Esophagus muscularis mucosa (tissue), 4 donors: ENCODE data around the gene CDKN2A. TPM values are rescaled to one million over a fixed set of nuclear protein-coding genes. Genes with fewer than 3 reads are reported as not detected.

Source experiments
- DNase-seq: peaks from one replicate; pipeline ENCODE4 v3.0.0-alpha.2; 2017; ENCODE audit errors: extremely low spot score
- H3K27ac ChIP-seq, 4 donors: fragments of 200-600 bp; sonication (generic); replicated peaks in 1 of 4; 1 replicate in 3 of 4; 2 replicates in 1 of 4; pipeline ENCODE4 v1.5.1; 2016 to 2019; ENCODE audit warnings: mild to moderate bottlenecking in 1 of 4
- H3K27me3 ChIP-seq, 4 donors: fragments of 200-600 bp; sonication (generic); one replicate each; pipeline versions ENCODE4 v1.5.1 to v1.6.0; 2016 to 2019
- H3K36me3 ChIP-seq, 4 donors: fragments of 200-600 bp; sonication (generic); one replicate each; pipeline ENCODE4 v1.5.1; 2016 to 2019
- H3K4me1 ChIP-seq, 4 donors: fragments of 200-600 bp; sonication (generic); one replicate each; pipeline ENCODE4 v1.5.1; 2016 to 2019
- H3K4me3 ChIP-seq, 4 donors: fragments of 200-600 bp; sonication (generic); 1 replicate in 2 of 4; 2 replicates in 2 of 4; pipeline ENCODE4 v1.5.1; 2016 to 2019; ENCODE audit warnings: mild to moderate bottlenecking in 4 of 4, moderate library complexity in 1 of 4
- H3K9me3 ChIP-seq, 4 donors: fragments of 200-600 bp; sonication (generic); 1 replicate in 3 of 4; 2 replicates in 1 of 4; pipeline ENCODE4 v1.5.1; 2016 to 2019
- CTCF ChIP-seq, 3 experiments: fragments of 200-600 bp in 2 of 3; fragments of 450-650 bp in 1 of 3; sonication (generic) in 2 of 3; IDR thresholded peaks; one replicate each; pipeline ENCODE4 v1.5.1; 2017 to 2019; ENCODE audit warnings: antibody characterized with exemption in 3 of 3, mild to moderate bottlenecking in 2 of 3, moderate library complexity in 1 of 3
- EP300 ChIP-seq: sonication (generic); formaldehyde crosslinking; IDR thresholded peaks from one replicate; pipeline ENCODE4 v1.6.1; 2017; ENCODE audit warnings: antibody characterized with exemption
- POLR2A ChIP-seq: fragments of 450-650 bp; IDR thresholded peaks from one replicate; pipeline ENCODE4 v1.6.1; 2017; ENCODE audit warnings: antibody characterized with exemption, moderate library complexity, mild to moderate bottlenecking, low read depth
- POLR2AphosphoS5 ChIP-seq, 2 donors: sonication (generic); formaldehyde crosslinking; IDR thresholded peaks; one replicate each; pipeline ENCODE4 v1.6.1; 2017; ENCODE audit warnings: antibody characterized with exemption in 2 of 2
- WGBS: methylation state at CpG from one replicate; pipeline ENCODE4 v1.1.5; 2018; 5-methylcytosine and 5-hydroxymethylcytosine counted together
- intact Hi-C: fragments of 100-400 bp; cut with DNase I; formaldehyde crosslinking; loops from one replicate; pipeline ENCODE4 v1.15.1; 2023
- total RNA-seq, 4 donors: library from RNA; depleted of rRNA; stranded (reverse); fragments of >200 nt; gene quantifications; one replicate each; pipeline versions ENCODE4 v1.1.0 to v1.2.1, GENCODE V29; 2016

Gene CDKN2A
- total RNA-seq, 4 donors from 2014 or later: 3.1 to 6.0 (median 4.4) TPM

DNA sequence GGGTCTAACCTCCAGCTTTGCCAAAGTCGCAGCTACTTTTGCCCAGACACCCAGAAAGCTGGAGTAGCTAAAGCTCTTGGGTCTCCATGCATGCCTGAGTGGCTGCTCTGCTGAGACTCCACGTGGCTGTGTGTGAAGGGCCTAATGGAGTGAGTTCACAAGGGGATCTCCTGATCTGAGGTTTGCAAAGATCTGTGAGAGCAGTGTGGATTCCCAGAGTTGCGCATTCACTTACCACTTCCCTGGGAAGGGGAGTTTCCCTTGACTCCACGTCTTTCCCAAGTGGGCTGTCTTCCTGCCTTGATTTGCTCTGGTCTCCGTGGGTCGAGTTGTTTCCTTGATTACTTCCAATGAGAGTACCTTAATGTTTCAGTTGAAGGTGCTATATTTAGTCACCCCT, 32.5 kb upstream of the CDKN2A start:
- H3K4me3 ChIP-seq: no peak overlapping the region
- intact Hi-C loops: no loop called here
- H3K4me1 ChIP-seq: no peaks in the 10 kb centered on the region
- peaks cover 0 to 3% (median 0%) of the 10 kb centered on the region in 4 donors for H3K9me3 ChIP-seq
- no peaks in the 10 kb centered on the region for H3K36me3 ChIP-seq
- H3K27me3 ChIP-seq: peaks cover 0 to 5% (median 0%) of the 10 kb centered on the region in 4 donors
- TF ChIP-seq EP300 (no peak), POLR2AphosphoS5 (IDR thresholded peaks at IDR 0.05) (no peak), CTCF (IDR thresholded peaks at IDR 0.05) (no peak), POLR2A (no peak)
- no peak for DNase-seq
- H3K27ac ChIP-seq: no peak overlapping the region
- 56% methylated on average over 6 of the region's 6 CpGs for WGBS

- intact Hi-C loops: no loop called here
- TF ChIP-seq POLR2AphosphoS5 (IDR thresholded peaks at IDR 0.05): no peak
- no peak for TF ChIP-seq CTCF (IDR thresholded peaks at IDR 0.05)
- DNase-seq: no peak
- H3K27me3 ChIP-seq: peaks cover 0 to 5% (median 0%) of the 10 kb centered on the region in 4 donors
- no peak overlapping the region for H3K27ac ChIP-seq
- WGBS: over 99% methylated on average over 3 of the region's 3 CpGs
- H3K36me3 ChIP-seq: no peaks in the 10 kb centered on the region
- H3K4me1 ChIP-seq: no peaks in the 10 kb centered on the region
- H3K4me3 ChIP-seq: no peak overlapping the region
- peaks cover 0 to 4% (median 1%) of the 10 kb centered on the region in 4 donors for H3K9me3 ChIP-seq
Measured at GRCh38 chr9:22022396-22022795, 28.2 kb upstream of the CDKN2A start.

- Histone ChIP-seq H3K27me3 (peaks cover 0 to 12% (median 0%) of the 10 kb centered on the region in 4 donors), H3K4me3 (no peak overlapping the region), H3K9me3 (no peaks in the 10 kb centered on the region), H3K27ac (no peak overlapping the region), H3K4me1 (peaks cover 12 to 27% (median 17%) of the 10 kb centered on the region in 4 donors), H3K36me3 (no peaks in the 10 kb centered on the region)
- intact Hi-C loops: no loop called here
- TF ChIP-seq POLR2A: no peak
- TF ChIP-seq EP300: no peak
- no peak for TF ChIP-seq CTCF (IDR thresholded peaks at IDR 0.05)
- no peak for TF ChIP-seq POLR2AphosphoS5 (IDR thresholded peaks at IDR 0.05)
- WGBS: 21% methylated on average over 13 of the region's 13 CpGs
- no peak for DNase-seq
Measured at GRCh38 chr9:22010866-22011625, 16.9 kb upstream of the CDKN2A start.

DNA sequence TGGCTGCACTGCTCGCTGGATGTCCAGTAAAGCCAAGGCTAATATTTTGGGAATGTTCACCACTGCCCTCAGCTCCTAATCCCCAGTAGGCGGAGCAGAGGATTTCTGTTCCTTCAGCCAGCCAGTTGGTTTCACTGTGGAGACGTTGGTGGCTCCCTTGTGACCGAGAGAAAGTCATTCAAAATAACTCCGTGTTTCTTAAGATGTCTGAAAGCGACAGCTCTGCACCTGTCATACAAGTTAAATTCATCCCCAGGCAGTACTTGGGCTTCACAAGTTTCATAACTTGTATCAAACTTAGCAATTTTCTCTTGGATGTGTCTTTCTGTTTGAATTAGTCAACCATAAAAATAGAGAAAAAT, 15.3 kb upstream of the CDKN2A start:
- DNase-seq: no peak
- Histone ChIP-seq H3K36me3 (no peaks in the 10 kb centered on the region), H3K27me3 (peaks cover 0 to 28% (median 2%) of the 10 kb centered on the region in 4 donors), H3K4me1 (peaks cover 12 to 33% (median 19%) of the 10 kb centered on the region in 4 donors), H3K27ac (peak overlapping the region; percentile 84 to 94 (median 91)), H3K4me3 (peak overlapping the region; percentile 70 to 77 (median 73)), H3K9me3 (no peaks in the 10 kb centered on the region)
- peak in 1 of 3 experiments; percentile 44 for TF ChIP-seq CTCF (IDR thresholded peaks at IDR 0.05)
- no peak for TF ChIP-seq EP300
- WGBS: 14% methylated on average over 5 of the region's 6 CpGs
- intact Hi-C loops: loop anchor here (2.0 to 10.0 kb wide), 3 partner anchors 15 to 225 kb away; partner anchors contain the start of genes CDKN2A and CDKN2B-AS1
